A549 treated with GW870086 at 1 μM for 4 hours (cell line): ENCODE measurements around the gene PHLDB2. TPM values are rescaled to one million over a fixed set of nuclear protein-coding genes. Genes with fewer than 3 reads are reported as not detected.

ENCODE experiments used
- total RNA-seq: library from RNA; stranded (reverse); fragments of 200-300 nt; extraction: Qiagen RNA extraction; gene quantifications from 5 replicates; pipeline ENCODE4 v1.2.3, GENCODE V29; 2022; ENCODE audit warnings: low read depth

Gene PHLDB2
- total RNA-seq, result 16.3 to 32.5 TPM (median 26.1 TPM) in 5 replicates

GRCh38 chr3:111859061-111859973 lies at the start of gene PHLDB2:
TSS of gene PHLDB2 (plus strand) at chr3:111859265. CDS start at chr3:111884078, 24,813 bp downstream.

DNA sequence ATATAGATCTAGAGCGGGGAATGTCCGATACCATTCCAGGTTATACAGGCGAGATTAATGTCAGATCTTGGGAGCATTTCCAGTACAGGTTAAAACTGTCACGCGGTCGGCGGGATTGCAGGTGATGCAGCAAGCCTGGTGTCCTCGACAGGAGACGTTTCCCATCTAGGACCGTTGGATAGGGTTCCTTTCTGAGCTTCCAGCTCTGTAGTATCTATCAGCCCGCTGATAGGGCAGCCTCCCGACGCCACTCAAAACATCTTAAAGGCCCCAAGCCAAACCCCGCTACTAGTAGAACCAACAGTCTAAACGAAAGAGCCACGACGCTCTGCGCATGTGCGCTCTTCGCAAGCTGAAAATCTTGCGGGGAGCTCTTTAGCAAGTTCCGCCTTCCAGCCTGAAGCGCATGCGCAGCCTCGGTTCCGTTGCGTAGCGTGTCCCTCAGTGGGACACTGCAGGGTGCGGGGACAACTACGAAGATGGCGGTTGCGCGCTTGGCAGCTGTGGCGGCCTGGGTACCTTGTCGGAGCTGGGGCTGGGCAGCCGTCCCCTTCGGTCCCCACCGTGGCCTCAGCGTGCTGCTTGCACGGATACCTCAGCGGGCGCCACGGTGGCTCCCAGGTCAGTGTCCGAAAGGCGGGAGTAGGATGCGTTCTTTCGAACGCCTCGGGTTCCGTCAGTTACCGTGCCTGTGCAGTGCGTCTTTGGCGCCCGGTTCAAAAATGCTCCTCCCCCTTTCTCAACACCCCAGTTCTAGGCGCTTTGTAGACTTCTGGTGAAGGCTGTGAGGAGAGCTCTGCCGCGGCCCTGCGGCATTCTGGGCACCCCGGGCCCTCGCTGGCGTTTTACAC lies 119.7 kb downstream of the PHLDB2 start, which contains the start of gene ABHD10:
Gene ABHD10 (plus strand): TSS at position 444 of the 851 bp plus-strand sequence. CDS start 36 bp downstream, at position 480.

DNA sequence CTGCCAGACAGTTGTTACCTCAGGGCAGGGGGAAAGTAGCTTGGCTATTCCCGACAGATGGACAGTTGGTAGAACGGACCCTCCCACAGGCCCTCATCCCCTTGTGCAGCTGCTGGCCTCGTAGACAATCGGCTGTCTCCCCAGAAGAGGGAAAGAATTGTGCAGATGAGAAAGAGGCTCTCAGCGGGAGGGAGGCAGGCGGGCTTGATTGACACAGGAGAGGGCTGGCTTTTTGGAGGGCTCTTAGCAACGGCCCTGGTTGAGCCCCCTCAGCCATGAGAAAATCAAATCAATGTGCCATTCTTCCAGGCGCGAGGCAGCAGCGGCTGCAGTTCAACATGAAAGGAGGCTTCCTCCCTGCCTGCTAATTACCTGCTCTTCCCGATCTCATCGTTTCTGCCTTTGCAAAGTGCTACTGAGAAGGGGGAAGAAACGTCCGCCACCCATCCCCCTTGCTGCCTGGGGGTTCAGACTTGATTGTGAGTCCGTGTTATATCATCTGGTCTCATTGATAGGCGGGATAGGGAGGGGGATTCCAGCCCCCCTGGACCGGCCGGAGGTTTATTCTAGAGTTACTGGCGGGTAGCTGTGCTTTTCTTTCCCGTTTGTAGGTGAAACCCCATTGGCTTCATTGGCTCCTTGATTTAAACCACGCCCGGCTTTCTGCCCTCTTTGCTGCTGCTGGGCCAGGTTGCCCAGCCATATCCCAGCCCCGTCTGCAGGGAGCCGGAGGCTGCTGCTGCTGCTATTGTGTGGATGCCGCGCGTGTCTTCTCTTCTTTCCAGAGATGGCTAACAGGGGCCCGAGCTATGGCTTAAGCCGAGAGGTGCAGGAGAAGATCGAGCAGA lies 139.8 kb downstream of the PHLDB2 start, which contains the start of gene TAGLN3:
Gene TAGLN3 (plus strand): TSS at position 287 of the 848 bp plus-strand sequence. CDS start 501 bp downstream, at position 788.

Other genes with a start within 250 kb of the PHLDB2 start
- gene PLCXD2, start 184.6 kb upstream of the PHLDB2 start, total RNA-seq, result 4.9 to 9.7 TPM (median 7.2 TPM) in 5 replicates
- 16.2 to 21.1 TPM (median 20.1 TPM) in 5 replicates for gene ABHD10, start 119.8 kb downstream of the PHLDB2 start, total RNA-seq
- not detected in 5 replicates for gene TAGLN3, start 139.7 kb downstream of the PHLDB2 start, total RNA-seq
- 0.12 to 0.16 TPM (median 0.14 TPM) in 4 of 5 replicates, not detected in the other for gene TMPRSS7, start 175.5 kb downstream of the PHLDB2 start, total RNA-seq
- 10.4 to 14.0 TPM (median 11.3 TPM) in 5 replicates for gene C3orf52, start 227.1 kb downstream of the PHLDB2 start, total RNA-seq